K562 (cell line): ENCODE results near the gene DNAH10. TPM values are rescaled to one million over a fixed set of nuclear protein-coding genes. Genes with fewer than 3 reads are reported as not detected.

Experiments used
- ATAC-seq: fragments of 200-7000 bp; cut with Tn5 transposase; 3 replicates; pipeline ENCODE4 v1.9.1; 2020; ENCODE audit warnings: moderate library complexity
- BruUV-seq: library from RNA; stranded (reverse); fragments of 400-500 nt; replicated peaks from 2 replicates; lab custom pipeline; 2021; lab: Mats Ljungman, UMichigan
- CTCF ChIA-PET: fragments of 300-600 bp; formaldehyde crosslinking; extraction: SDS; loops from one replicate; lab custom pipeline; 2021; ENCODE audit warnings: low intra/inter-chr PET ratio; lab: Yijun Ruan, JAX
- POLR2A ChIA-PET: fragments of 300-600, 350-650 bp; sonication (Branson Sonifier 250); formaldehyde crosslinking; extraction: SDS; loops from one replicate; lab custom pipeline; 2021; ENCODE audit warnings: antibody characterized with exemption, inconsistent platforms; lab: Yijun Ruan, JAX
- DNase-seq, 4 experiments: peaks; one replicate each; pipeline versions ENCODE4 v3.0.0 to v3.0.0-alpha.2; 2011 to 2018; ENCODE audit warnings: low spot score in 3 of 4, mixed read lengths in 3 of 4; ENCODE audit errors: extremely low read depth in 1 of 4
- FAIRE-seq: peaks from 2 replicates; lab custom pipeline; 2011; peaks lifted over from hg19 to GRCh38; lab: Jason Lieb, UNC
- H2AFZ ChIP-seq: 2 replicates; pipeline ENCODE4 v1.6.0; 2011; ENCODE audit warnings: low read depth, low read length, control low read depth, inconsistent platforms
- H3K27ac ChIP-seq: fragments of 200-600 bp; 3 replicates; pipeline ENCODE4 v1.8.0; 2011; ENCODE audit warnings: low read depth, mild to moderate bottlenecking, control low read depth, inconsistent platforms, low read length, moderate library complexity, mixed read lengths; ENCODE audit errors: extremely low read depth
- H3K27me3 ChIP-seq, 2 experiments: fragments of 300-600 bp in 1 of 2; 2 replicates in 1 of 2; 3 replicates in 1 of 2; pipeline versions ENCODE4 v1.6.0 to v1.8.0; 2011; ENCODE audit warnings: inconsistent platforms in 2 of 2, low read length in 2 of 2, mild to moderate bottlenecking in 1 of 2, mixed read lengths in 1 of 2, moderate library complexity in 1 of 2; ENCODE audit not compliant: control insufficient read depth in 2 of 2, insufficient read depth in 2 of 2
- H3K36me3 ChIP-seq: fragments of 300-600 bp; 3 replicates; pipeline ENCODE4 v1.8.0; 2011; ENCODE audit warnings: mild to moderate bottlenecking, low read length, inconsistent platforms; ENCODE audit not compliant: control insufficient read depth, insufficient read depth
- H3K4me1 ChIP-seq, 2 experiments: fragments of 200-600 bp in 1 of 2; replicated peaks in 1 of 2; 2 replicates in 1 of 2; 3 replicates in 1 of 2; pipeline versions ENCODE4 v1.5.1 to v1.8.0; 2011; ENCODE audit warnings: inconsistent platforms in 2 of 2, low read length in 2 of 2, mild to moderate bottlenecking in 1 of 2, mixed read lengths in 1 of 2, moderate library complexity in 1 of 2; ENCODE audit not compliant: control insufficient read depth in 2 of 2, insufficient read depth in 2 of 2
- H3K4me2 ChIP-seq: 2 replicates; pipeline ENCODE4 v1.6.1; 2011; ENCODE audit warnings: low read length, control low read depth, inconsistent platforms, mixed read lengths; ENCODE audit not compliant: insufficient read depth
- H3K4me3 ChIP-seq: fragments of 200-600 bp; sonication (generic), shearing (Covaris generic); 2 replicates; pipeline ENCODE4 v1.5.1; 2016; ENCODE audit warnings: control low read depth, inconsistent platforms
- H3K79me2 ChIP-seq: fragments of 200-600 bp; 3 replicates; pipeline ENCODE4 v1.8.0; 2011; ENCODE audit warnings: low read length, inconsistent platforms; ENCODE audit not compliant: control insufficient read depth, insufficient read depth
- H3K9ac ChIP-seq, 2 experiments: 2 replicates each; pipeline versions ENCODE4 v1.6.0 to v1.6.1; 2011; ENCODE audit warnings: low read depth in 2 of 2, low read length in 2 of 2, control low read depth in 1 of 2, inconsistent platforms in 1 of 2, mild to moderate bottlenecking in 1 of 2, mixed read lengths in 1 of 2; ENCODE audit not compliant: insufficient read depth in 1 of 2
- H3K9me1 ChIP-seq: one replicate; pipeline ENCODE4 v1.6.0; 2011; ENCODE audit warnings: inconsistent platforms, mild to moderate bottlenecking, low read length, moderate library complexity; ENCODE audit not compliant: control insufficient read depth, insufficient read depth
- H3K9me3 ChIP-seq: replicated peaks from 2 replicates; pipeline ENCODE4 v1.5.1; 2011; ENCODE audit warnings: low read depth, low read length, inconsistent platforms; ENCODE audit not compliant: control insufficient read depth, insufficient read depth
- H4K20me1 ChIP-seq: replicated peaks from 2 replicates; pipeline ENCODE4 v1.6.1; 2011; ENCODE audit warnings: low read length, inconsistent platforms, mixed read lengths; ENCODE audit not compliant: control insufficient read depth, insufficient read depth
- BACH1 ChIP-seq: fragments of 200-800 bp; sonication (Bioruptor generic); IDR thresholded peaks from 2 replicates; pipeline ENCODE4 v1.6.1; 2016; ENCODE audit warnings: missing genetic modification characterization, missing compliant biosample characterization
- EHMT2 ChIP-seq: fragments of 450-650 bp; IDR thresholded peaks from 2 replicates; pipeline ENCODE4 v1.6.1; 2018; ENCODE audit warnings: antibody characterized with exemption
- MBD2 ChIP-seq: sonication (generic); IDR thresholded peaks from 2 replicates; pipeline ENCODE4 v1.6.1; 2016; ENCODE audit warnings: low read depth, borderline replicate concordance
- MCM3 ChIP-seq: fragments of 450-650 bp; IDR thresholded peaks from 2 replicates; pipeline ENCODE4 v1.6.1; 2016
- NFE2L1 ChIP-seq: fragments of 450-650 bp; IDR thresholded peaks from 2 replicates; pipeline ENCODE4 v1.6.1; 2016; ENCODE audit warnings: missing genetic modification characterization, low read depth, mild to moderate bottlenecking, missing compliant biosample characterization, moderate library complexity, borderline replicate concordance
- NRF1 ChIP-seq, 2 experiments: fragments of 450-650 bp; IDR thresholded peaks in 1 of 2; conservative IDR thresholded peaks in 1 of 2; 2 replicates each; pipeline ENCODE4 v1.6.1; 2014; ENCODE audit warnings: mild to moderate bottlenecking in 2 of 2
- POLR3A ChIP-seq: IDR thresholded peaks from 2 replicates; pipeline ENCODE4 v1.6.1; 2011; ENCODE audit warnings: borderline replicate concordance, mild to moderate bottlenecking, moderate library complexity; ENCODE audit not compliant: insufficient read length, insufficient read depth; ENCODE audit errors: extremely low read depth
- SLC30A9 ChIP-seq: fragments of 250-450 bp; sonication (Bioruptor Pico); IDR thresholded peaks from 2 replicates; pipeline ENCODE4 v1.8.0; 2022; ENCODE audit warnings: mild to moderate bottlenecking, moderate library complexity
- SPI1 ChIP-seq: IDR thresholded peaks from 2 replicates; pipeline ENCODE4 v1.6.1; 2011; ENCODE audit warnings: low read depth, low read length, control low read depth, borderline replicate concordance
- WGBS: fragments of 100-300 bp; shearing (Covaris generic); methylation state at CpG from one replicate; pipeline ENCODE4 v1.1.6; 2016; ENCODE audit warnings: low coverage, mixed read lengths; ENCODE audit not compliant: insufficient coverage; ENCODE audit errors: missing lambda C conversion rate; 5-methylcytosine and 5-hydroxymethylcytosine counted together
- in situ Hi-C: fragments of 300-500 bp; cut with MboI; formaldehyde crosslinking; loops from 4 replicates; pipeline ENCODE4 v1.15.0; 2018; ENCODE audit warnings: inconsistent platforms, mixed read lengths
- intact Hi-C: fragments of 100-400 bp; cut with micrococcal nuclease; formaldehyde crosslinking; loops from 2 replicates; pipeline ENCODE4 v1.14.2; 2022
- polyA plus RNA-seq, 8 experiments: library from polyadenylated mRNA; depleted of rRNA in 4 of 8; stranded (reverse) in 5 of 8; unstranded in 3 of 8; fragments of >200 nt; fragmentation: Nextera tagmentation in 2 of 8; fragmentation: Illumina TruSeq in 1 of 8; extraction: Ambion mirVana in 2 of 8; extraction: Trizol in 1 of 8; gene quantifications; 2 replicates each; pipeline versions ENCODE4 v1.2.1 to v1.2.3, GENCODE V29; 2011 to 2014; ENCODE audit warnings: inconsistent platforms in 1 of 8, missing spikeins in 1 of 8
- total RNA-seq, 7 experiments: library from RNA; depleted of rRNA in 6 of 7; stranded (reverse); fragments of >200 nt in 6 of 7; fragmentation: Illumina TruSeq in 2 of 7; extraction: Trizol in 2 of 7; gene quantifications; 2 replicates each; pipeline versions ENCODE4 v1.2.1 to v1.2.3, GENCODE V29; 2011 to 2021; ENCODE audit warnings: low replicate concordance in 1 of 7
- TF ChIP-seq, protein P1 (sequence below): fragments of 150-350 bp; conservative IDR thresholded peaks from 2 replicates; pipeline ENCODE4 v1.6.1; 2014; ENCODE audit warnings: low read length

The DNAH10 gene
- total and polyA plus RNA-seq, 9 of the 15 experiments (the other 6 are each of a cell fraction or from before 2014, with no cell fraction given) = 0.01 to 0.06 (median 0.04) TPM; not detected in 1

DNA sequence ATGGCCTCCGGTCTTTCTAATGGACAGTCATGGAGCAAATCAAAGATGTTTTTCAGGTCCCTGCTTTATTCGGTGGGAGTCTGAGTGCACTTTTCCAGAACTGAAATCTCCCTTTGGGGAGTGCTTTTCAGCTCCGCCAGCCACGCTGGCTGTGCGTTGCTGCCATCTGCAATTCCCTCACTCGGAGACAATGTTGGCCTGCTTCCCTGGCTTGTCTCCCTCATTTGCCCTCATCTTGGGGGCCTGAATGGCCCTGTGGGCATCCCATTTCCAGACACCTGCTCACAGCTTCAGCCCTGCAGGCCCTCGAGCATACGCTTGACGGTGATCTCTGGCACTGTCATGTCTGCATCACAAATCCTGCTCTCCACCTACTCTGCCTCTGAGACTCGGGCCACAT lies 106.7 kb downstream of the DNAH10 start (continued):
- TF ChIP-seq, protein P1, sequence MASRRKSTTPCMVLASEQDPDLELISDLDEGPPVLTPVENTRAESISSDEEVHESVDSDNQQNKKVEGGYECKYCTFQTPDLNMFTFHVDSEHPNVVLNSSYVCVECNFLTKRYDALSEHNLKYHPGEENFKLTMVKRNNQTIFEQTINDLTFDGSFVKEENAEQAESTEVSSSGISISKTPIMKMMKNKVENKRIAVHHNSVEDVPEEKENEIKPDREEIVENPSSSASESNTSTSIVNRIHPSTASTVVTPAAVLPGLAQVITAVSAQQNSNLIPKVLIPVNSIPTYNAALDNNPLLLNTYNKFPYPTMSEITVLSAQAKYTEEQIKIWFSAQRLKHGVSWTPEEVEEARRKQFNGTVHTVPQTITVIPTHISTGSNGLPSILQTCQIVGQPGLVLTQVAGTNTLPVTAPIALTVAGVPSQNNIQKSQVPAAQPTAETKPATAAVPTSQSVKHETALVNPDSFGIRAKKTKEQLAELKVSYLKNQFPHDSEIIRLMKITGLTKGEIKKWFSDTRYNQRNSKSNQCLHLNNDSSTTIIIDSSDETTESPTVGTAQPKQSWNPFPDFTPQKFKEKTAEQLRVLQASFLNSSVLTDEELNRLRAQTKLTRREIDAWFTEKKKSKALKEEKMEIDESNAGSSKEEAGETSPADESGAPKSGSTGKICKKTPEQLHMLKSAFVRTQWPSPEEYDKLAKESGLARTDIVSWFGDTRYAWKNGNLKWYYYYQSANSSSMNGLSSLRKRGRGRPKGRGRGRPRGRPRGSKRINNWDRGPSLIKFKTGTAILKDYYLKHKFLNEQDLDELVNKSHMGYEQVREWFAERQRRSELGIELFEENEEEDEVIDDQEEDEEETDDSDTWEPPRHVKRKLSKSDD = no peak
- no peak for TF ChIP-seq BACH1 (tag)
- no peak for TF ChIP-seq NFE2L1 (tag)
- TF ChIP-seq MBD2 = no peak
- TF ChIP-seq EHMT2 = no peak
- no peak for TF ChIP-seq NRF1 (conservative IDR thresholded peaks at IDR 0.05 in 1 of 2, IDR thresholded peaks at IDR 0.05 in 1 of 2)
- no peak for TF ChIP-seq POLR3A
- no peak for TF ChIP-seq SLC30A9
- TF ChIP-seq, all 486 proteins: peak for 0

DNA sequence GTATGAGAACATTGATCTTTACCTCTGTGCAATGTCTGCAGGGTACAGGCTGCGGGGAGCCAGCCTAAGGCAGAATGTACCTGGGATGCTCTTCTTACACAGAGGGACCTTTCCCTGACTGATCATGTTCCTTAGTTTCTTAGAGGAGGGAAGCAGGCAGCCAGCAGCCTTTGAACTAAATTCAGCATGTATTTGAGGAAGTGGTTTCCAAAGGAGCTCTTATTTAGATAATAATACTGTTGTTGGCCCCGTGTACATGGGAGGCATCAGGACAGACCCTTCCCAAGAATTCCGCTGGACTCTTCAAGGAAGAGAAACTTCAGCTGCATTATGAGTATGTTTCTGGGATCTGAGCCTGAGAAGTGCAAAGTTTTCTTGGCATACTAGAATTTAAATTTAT lies 111.7 kb downstream of the DNAH10 start:
- ChIA-PET CTCF (no interaction called here), POLR2A (no interaction called here)
- H3K27ac ChIP-seq = no peak overlapping the region
- intact Hi-C loops = no loop called here
- WGBS = 4% methylated on average over 3 of the region's 3 CpGs
- ATAC-seq = no peak
- in situ Hi-C loops = no loop called here
- H3K36me3 ChIP-seq = no peaks in the 10 kb centered on the region
- no peak for FAIRE-seq
- H3K9me3 ChIP-seq = no peaks in the 10 kb centered on the region
- no peak overlapping the region for H3K4me3 ChIP-seq
- no peak for DNase-seq
- H3K4me2 ChIP-seq = no peak overlapping the region
- H2AFZ ChIP-seq = no peak overlapping the region
- H3K4me1 ChIP-seq = no peaks in the 10 kb centered on the region
- peaks cover 64 to 83% of the 10 kb centered on the region in 2 experiments for H3K27me3 ChIP-seq
- H4K20me1 ChIP-seq = no peaks in the 10 kb centered on the region
- BruUV-seq = no TSS peak
- no peaks in the 10 kb centered on the region for H3K79me2 ChIP-seq
- H3K9me1 ChIP-seq = no peaks in the 10 kb centered on the region
- H3K9ac ChIP-seq = no peak overlapping the region
- TF ChIP-seq SPI1 (peak; percentile 58; the same call in 1 of the 2 replicates), MCM3 (no peak)
